IMR-90 (cell line): ENCODE data around the gene PHC3. TPM values are rescaled to one million over a fixed set of nuclear protein-coding genes. Genes with fewer than 3 reads are reported as not detected.

Experiments
- ATAC-seq: fragments of 200-7000 bp; cut with Tn5 transposase; 2 replicates; pipeline ENCODE4 v1.9.1; 2020; ENCODE audit warnings: low read depth, mild to moderate bottlenecking, moderate library complexity
- BruUV-seq: library from RNA; stranded (reverse); fragments of 400-500 nt; replicated peaks from 2 replicates; lab custom pipeline; 2021; lab: Mats Ljungman, UMichigan
- CTCF ChIA-PET: fragments of 300-600 bp; formaldehyde crosslinking; extraction: SDS; loops from one replicate; lab custom pipeline; 2021; ENCODE audit warnings: antibody characterized with exemption; lab: Yijun Ruan, JAX
- POLR2A ChIA-PET: fragments of 300-600 bp; sonication (Branson Sonifier 250); formaldehyde crosslinking; loops from one replicate; lab custom pipeline; 2022; ENCODE audit warnings: antibody characterized with exemption; ENCODE audit not compliant: unreplicated experiment; lab: Charles Lee
- DNase-seq: peaks from one replicate; pipeline ENCODE4 v3.0.0; 2013
- H2AFZ ChIP-seq: replicated peaks from 2 replicates; pipeline ENCODE3; 2013; ENCODE audit warnings: low read length, mild to moderate bottlenecking; ENCODE audit not compliant: poor library complexity
- H2AK5ac ChIP-seq: 2 replicates; pipeline ENCODE4 v1.6.1; 2013; ENCODE audit warnings: low read depth, low read length, inconsistent platforms
- H2AK9ac ChIP-seq: replicated peaks from 2 replicates; pipeline ENCODE3; 2013; ENCODE audit warnings: mild to moderate bottlenecking, low read depth, low read length, moderate library complexity; ENCODE audit not compliant: poor library complexity
- H2BK120ac ChIP-seq: 2 replicates; pipeline ENCODE4 v1.6.1; 2013; ENCODE audit warnings: low read depth, low read length, inconsistent platforms
- H2BK15ac ChIP-seq: 3 replicates; pipeline ENCODE4 v1.6.1; 2013; ENCODE audit warnings: low read depth, low read length, inconsistent platforms
- H2BK20ac ChIP-seq: 2 replicates; pipeline ENCODE4 v1.6.1; 2013; ENCODE audit warnings: low read depth, mild to moderate bottlenecking, inconsistent platforms, low read length, moderate library complexity
- H2BK5ac ChIP-seq: 2 replicates; pipeline ENCODE4 v1.6.1; 2013; ENCODE audit warnings: mild to moderate bottlenecking, low read depth, low read length, inconsistent platforms; ENCODE audit not compliant: poor library complexity, severe bottlenecking
- H3K14ac ChIP-seq: replicated peaks from 2 replicates; pipeline ENCODE4 v1.6.1; 2013; ENCODE audit warnings: low read depth, low read length, inconsistent platforms
- H3K18ac ChIP-seq: 2 replicates; pipeline ENCODE4 v1.6.1; 2013; ENCODE audit warnings: low read depth, low read length, control low read depth
- H3K23ac ChIP-seq: 2 replicates; pipeline ENCODE4 v1.6.1; 2013; ENCODE audit warnings: low read depth, low read length, inconsistent platforms
- H3K27ac ChIP-seq: 2 replicates; pipeline ENCODE4 v1.5.1; 2013; ENCODE audit warnings: mild to moderate bottlenecking, control low read depth, low read length; ENCODE audit not compliant: insufficient read depth
- H3K27me3 ChIP-seq: 2 replicates; pipeline ENCODE4 v1.6.1; 2013; ENCODE audit warnings: low read length; ENCODE audit not compliant: control insufficient read depth, insufficient read depth
- H3K36me3 ChIP-seq: 2 replicates; pipeline ENCODE4 v1.6.1; 2013; ENCODE audit warnings: low read length, mixed read lengths; ENCODE audit not compliant: control insufficient read depth, insufficient read depth
- H3K4ac ChIP-seq: 2 replicates; pipeline ENCODE4 v1.6.1; 2013; ENCODE audit warnings: low read depth, low read length, inconsistent platforms
- H3K4me1 ChIP-seq: 2 replicates; pipeline ENCODE4 v1.6.1; 2013; ENCODE audit warnings: low read length, mixed read lengths; ENCODE audit not compliant: control insufficient read depth, insufficient read depth
- H3K4me2 ChIP-seq: 2 replicates; pipeline ENCODE4 v1.6.1; 2013; ENCODE audit warnings: low read depth, mild to moderate bottlenecking, control low read depth, low read length, moderate library complexity
- H3K4me3 ChIP-seq: 2 replicates; pipeline ENCODE4 v1.5.1; 2013; ENCODE audit warnings: low read depth, mild to moderate bottlenecking, control low read depth, low read length, moderate library complexity; ENCODE audit not compliant: insufficient read depth
- H3K56ac ChIP-seq: 2 replicates; pipeline ENCODE4 v1.6.1; 2013; ENCODE audit warnings: low read length, inconsistent platforms; ENCODE audit not compliant: insufficient read depth; ENCODE audit errors: extremely low read depth
- H3K79me1 ChIP-seq, 2 experiments: 2 replicates each; pipeline ENCODE4 v1.6.1; 2013; ENCODE audit warnings: low read length in 2 of 2, inconsistent platforms in 1 of 2, low read depth in 1 of 2
- H3K9ac ChIP-seq: 2 replicates; pipeline ENCODE4 v1.6.1; 2013; ENCODE audit warnings: low read depth, low read length, control low read depth
- H3K9me1 ChIP-seq: 2 replicates; pipeline ENCODE4 v1.6.1; 2013; ENCODE audit warnings: low read length, inconsistent platforms; ENCODE audit not compliant: insufficient read depth
- H3K9me3 ChIP-seq: 2 replicates; pipeline ENCODE4 v1.6.1; 2013; ENCODE audit warnings: low read length; ENCODE audit not compliant: control insufficient read depth, insufficient read depth
- H4K20me1 ChIP-seq: 2 replicates; pipeline ENCODE4 v1.6.1; 2013; ENCODE audit warnings: low read length, inconsistent platforms; ENCODE audit not compliant: insufficient read depth
- H4K5ac ChIP-seq: 2 replicates; pipeline ENCODE4 v1.6.1; 2013; ENCODE audit warnings: mild to moderate bottlenecking, low read depth, low read length, control low read depth
- H4K8ac ChIP-seq, 2 experiments: 2 replicates each; pipeline ENCODE4 v1.6.1; 2013; ENCODE audit warnings: low read depth in 2 of 2, low read length in 2 of 2, control low read depth in 1 of 2, inconsistent platforms in 1 of 2
- H4K91ac ChIP-seq: 2 replicates; pipeline ENCODE4 v1.6.1; 2013; ENCODE audit warnings: low read depth, low read length, inconsistent platforms; ENCODE audit not compliant: insufficient read depth
- BHLHE40 ChIP-seq: fragments of 150-350 bp; IDR thresholded peaks from 2 replicates; pipeline ENCODE4 v1.6.1; 2016; ENCODE audit warnings: mild to moderate bottlenecking, low read depth, low read length
- CEBPB ChIP-seq: IDR thresholded peaks from 2 replicates; pipeline ENCODE4 v1.6.1; 2012; ENCODE audit warnings: low read depth, low read length, improper control_type of control experiment
- CHD1 ChIP-seq: IDR thresholded peaks from 2 replicates; pipeline ENCODE4 v1.6.1; 2012; ENCODE audit warnings: low read depth, low read length, improper control_type of control experiment
- ELK1 ChIP-seq: fragments of 150-350 bp; IDR thresholded peaks from 2 replicates; pipeline ENCODE4 v1.6.1; 2016; ENCODE audit warnings: low read depth, mild to moderate bottlenecking, low read length, moderate library complexity, borderline replicate concordance
- FOS ChIP-seq: fragments of 150-350 bp; IDR thresholded peaks from 2 replicates; pipeline ENCODE4 v1.6.1; 2016; ENCODE audit warnings: low read depth, low read length
- MAZ ChIP-seq: IDR thresholded peaks from 2 replicates; pipeline ENCODE4 v1.6.1; 2012; ENCODE audit warnings: low read depth, mild to moderate bottlenecking, low read length, improper control_type of control experiment, moderate library complexity, borderline replicate concordance
- MXI1 ChIP-seq: IDR thresholded peaks from 2 replicates; pipeline ENCODE4 v1.6.1; 2012; ENCODE audit warnings: low read depth, mild to moderate bottlenecking, low read length, moderate library complexity, borderline replicate concordance
- POLR2A ChIP-seq: IDR thresholded peaks from 2 replicates; pipeline ENCODE4 v1.6.1; 2012; ENCODE audit warnings: mild to moderate bottlenecking, low read depth, low read length
- WGBS, 2 experiments: methylation state at CpG; one replicate each; pipeline versions ENCODE4 v1.1.5 to v1.1.7; 2013; ENCODE audit warnings: missing lambda C conversion rate in 2 of 2; ENCODE audit not compliant: insufficient read length in 1 of 2; ENCODE audit errors: extremely low coverage in 2 of 2; 5-methylcytosine and 5-hydroxymethylcytosine counted together
- dilution Hi-C: fragments of 300-500 bp; cut with HindIII; formaldehyde crosslinking; loops from one replicate; pipeline ENCODE4 v1.14.3; 2018; ENCODE audit warnings: low sequenced_read_pairs; ENCODE audit not compliant: unreplicated experiment
- in situ Hi-C: fragments of 300-500 bp; cut with MboI; formaldehyde crosslinking; loops from 3 replicates; pipeline ENCODE4 v1.14.3; 2019; ENCODE audit warnings: low sequenced_read_pairs, inconsistent platforms, mixed read lengths
- intact Hi-C: fragments of 100-400 bp; cut with micrococcal nuclease; formaldehyde crosslinking; loops from 2 replicates; pipeline ENCODE4 v1.10.0; 2022
- polyA plus RNA-seq, 3 experiments: library from polyadenylated mRNA; depleted of rRNA; stranded (reverse); fragments of >200 nt; gene quantifications; 2 replicates each; pipeline ENCODE4 v1.2.3, GENCODE V29; 2012; ENCODE audit warnings: low replicate concordance in 1 of 3
- total RNA-seq: library from RNA; depleted of rRNA; stranded (reverse); fragments of >200 nt; gene quantifications from 2 replicates; pipeline ENCODE4 v1.2.3, GENCODE V29; 2012

The PHC3 gene
- total and polyA plus RNA-seq, 2 of the 4 experiments (the other 2 are of a cell fraction) = 18.3 to 26.3 TPM

- ChIA-PET CTCF (interaction anchor here (0.5 to 0.6 kb wide), 2 partner anchors 82 to 659 kb away, joined by 3 to 7 read pairs; no protein-coding TSS in a partner anchor), POLR2A (no interaction called here)
- H3K4ac ChIP-seq = 0 out of 2 replicates have a peak overlapping the region, but pooled peaks have one; percentile 33
- intact Hi-C loops (no loop called here), dilution Hi-C loops (no loop called here), in situ Hi-C loops (no loop called here)
- peak overlapping the region; percentile 94 for H3K23ac ChIP-seq
- no peak overlapping the region for H2BK15ac ChIP-seq
- no peak overlapping the region for H3K27ac ChIP-seq
- no peak overlapping the region for H2BK120ac ChIP-seq
- no peaks in the 10 kb centered on the region for H3K27me3 ChIP-seq
- peaks cover 2% of the 10 kb centered on the region; the same call in 1 of the 2 replicates for H3K9me1 ChIP-seq
- H2AK5ac ChIP-seq = no peak overlapping the region
- no TSS peak for BruUV-seq
- H3K9ac ChIP-seq = no peak overlapping the region
- TF ChIP-seq CHD1 (no peak), CEBPB (no peak), BHLHE40 (no peak), FOS (no peak), MXI1 (no peak), MAZ (no peak), ELK1 (no peak), POLR2A (no peak)
- no peak overlapping the region for H2AK9ac ChIP-seq
- ATAC-seq = no peak
- H2AFZ ChIP-seq = no peak overlapping the region
- peak overlapping the region in 1 of 2 experiments; percentile 40; a peak in 2 of 4 replicates for H4K8ac ChIP-seq
- peaks cover 2% of the 10 kb centered on the region; the same call in 1 of the 2 replicates for H3K4me1 ChIP-seq
- no peak overlapping the region for H3K56ac ChIP-seq
- H4K20me1 ChIP-seq = peaks cover 17% of the 10 kb centered on the region; the same call in 1 of the 2 replicates
- H3K9me3 ChIP-seq = no peaks in the 10 kb centered on the region
- no peak overlapping the region for H2BK20ac ChIP-seq
- H2BK5ac ChIP-seq = no peak overlapping the region
- no peak overlapping the region for H3K4me3 ChIP-seq
- no CpG with 5 or more reads among the region's 3 CpGs for WGBS, 2 experiments
- no peak overlapping the region for H3K14ac ChIP-seq
- peaks cover 16 to 27% of the 10 kb centered on the region in 2 experiments for H3K79me1 ChIP-seq
- H4K91ac ChIP-seq = no peak overlapping the region
- peaks cover 28% of the 10 kb centered on the region for H3K36me3 ChIP-seq
- peak overlapping the region; percentile 20; the same call in 1 of the 2 replicates for H3K4me2 ChIP-seq
- H4K5ac ChIP-seq = no peak overlapping the region
- DNase-seq = no peak
- no peak overlapping the region for H3K18ac ChIP-seq
Measured at GRCh38 chr3:170178651-170179050, 2.9 kb downstream of the PHC3 start.
